ENCODE measurements around the gene UGDH.

GRCh38 chr4:39452153-39452859 lies 74.9 kb downstream of the UGDH start:
- TF ChIP-seq CTCF (tag by site-specific recombination; IDR thresholded peaks at IDR 0.05) (no peak), YY1 (tag by site-specific recombination; IDR thresholded peaks at IDR 0.05) (no peak), MEIS1 (CRISPR knock-in tag; IDR thresholded peaks at IDR 0.05; ENCODE audit: borderline replicate concordance) (no peak), PATZ1 (tag by site-specific recombination; IDR thresholded peaks at IDR 0.05) (no peak), ZNF114 (tag by site-specific recombination; IDR thresholded peaks at IDR 0.05) (no peak)
